Parathyroid adenoma (tissue), 2 donors: ENCODE results near the gene TTC4.

ENCODE experiments used
- H2AFZ ChIP-seq: fragments of 300-600 bp; sonication (generic); one replicate; pipeline ENCODE4 v1.7.0; 2017; ENCODE audit warnings: antibody characterized with exemption, mild to moderate bottlenecking
- H3K27ac ChIP-seq: fragments of 300-600 bp; sonication (generic); one replicate; pipeline ENCODE4 v1.7.0; 2017
- H3K27me3 ChIP-seq: fragments of 300-600 bp; sonication (generic); one replicate; pipeline ENCODE4 v1.7.0; 2017; ENCODE audit warnings: low read length; ENCODE audit not compliant: control insufficient read depth, insufficient read depth
- H3K36me3 ChIP-seq: fragments of 300-600 bp; sonication (generic); one replicate; pipeline ENCODE4 v1.7.0; 2017; ENCODE audit warnings: low read length; ENCODE audit not compliant: control insufficient read depth, insufficient read depth
- H3K4me1 ChIP-seq: fragments of 300-600 bp; sonication (generic); one replicate; pipeline ENCODE4 v1.7.0; 2017; ENCODE audit warnings: control low read depth
- H3K4me2 ChIP-seq: fragments of 300-600 bp; sonication (generic); one replicate; pipeline ENCODE4 v1.7.0; 2017; ENCODE audit warnings: low read length
- H3K4me3 ChIP-seq: fragments of 300-600 bp; sonication (generic); one replicate; pipeline ENCODE4 v1.7.0; 2017; ENCODE audit warnings: low read depth, low read length
- H3K79me2 ChIP-seq: fragments of 300-600 bp; sonication (generic); one replicate; pipeline ENCODE4 v1.7.0; 2017; ENCODE audit warnings: control low read depth
- H3K9ac ChIP-seq: fragments of 300-600 bp; sonication (generic); one replicate; pipeline ENCODE4 v1.7.0; 2017; ENCODE audit warnings: mild to moderate bottlenecking
- H3K9me3 ChIP-seq: fragments of 300-600 bp; sonication (generic); one replicate; pipeline ENCODE4 v1.7.0; 2017; ENCODE audit warnings: low read length; ENCODE audit not compliant: control insufficient read depth
- TF ChIP-seq, protein P1 (sequence below): fragments of 300-600 bp; sonication (generic); IDR thresholded peaks from one replicate; pipeline ENCODE4 v1.7.0; 2017; ENCODE audit warnings: antibody characterized with exemption, mild to moderate bottlenecking
- donor health status: primary hyperparathyroidism.

The TTC4 gene

DNA sequence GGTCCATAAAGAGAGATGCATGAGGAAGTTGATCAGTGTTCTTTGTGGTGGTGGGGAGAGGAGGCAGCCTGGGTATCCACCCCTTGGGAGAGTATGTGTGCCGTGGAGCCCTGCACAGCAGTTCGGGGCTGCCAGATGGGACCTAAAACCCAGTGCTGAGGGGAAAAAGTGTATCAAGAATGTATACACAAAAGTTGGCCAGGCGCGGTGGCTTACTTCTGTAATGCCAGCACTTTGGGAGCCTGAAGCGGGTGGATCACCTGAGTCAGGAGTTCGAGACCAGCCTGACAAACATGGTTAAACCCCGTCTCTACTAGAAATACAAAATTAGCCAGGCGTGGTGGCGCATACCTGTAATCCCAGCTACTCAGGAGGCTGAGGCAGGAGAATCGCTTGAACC, 4.1 kb upstream of the TTC4 start:
- H3K36me3 ChIP-seq, result no peaks in the 10 kb centered on the region
- no peak overlapping the region for H3K9ac ChIP-seq

DNA sequence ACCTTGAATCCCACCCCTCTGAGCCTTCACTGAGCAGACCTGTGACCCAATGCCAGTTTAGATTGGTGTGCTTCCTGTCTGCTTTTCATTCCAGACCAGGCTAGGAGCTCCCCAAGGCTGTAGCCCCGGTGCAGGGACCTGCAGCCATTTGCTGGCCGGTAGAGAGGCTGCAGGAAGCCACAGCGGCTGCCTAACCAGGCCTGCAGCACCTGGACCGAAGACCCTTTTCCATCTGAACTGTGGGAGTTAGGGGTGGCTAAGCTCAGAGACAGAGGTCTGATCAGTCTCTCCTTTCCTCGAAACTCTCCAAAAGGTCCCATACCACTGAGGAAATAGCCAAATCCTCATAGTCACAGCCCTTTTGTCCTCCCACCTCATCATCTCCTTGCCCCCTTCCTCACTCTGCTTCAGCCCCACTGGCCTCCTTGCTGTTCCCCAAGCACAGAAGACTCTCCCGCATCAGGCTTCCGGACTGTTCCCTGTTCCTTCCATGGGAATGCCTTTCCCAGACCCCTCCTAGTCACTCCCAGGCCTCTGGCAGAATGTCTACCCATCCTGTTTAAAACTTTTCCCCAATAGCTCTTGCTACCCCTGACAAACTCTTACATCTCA, 674 bp upstream of the TTC4 start:
- no peak overlapping the region for H3K9ac ChIP-seq
- H3K4me3 ChIP-seq, result peak overlapping the region; percentile 91
- no peaks in the 10 kb centered on the region for H3K4me1 ChIP-seq
- H3K79me2 ChIP-seq, result no peaks in the 10 kb centered on the region
- H3K27me3 ChIP-seq, result no peaks in the 10 kb centered on the region
- no peaks in the 10 kb centered on the region for H3K36me3 ChIP-seq
- TF ChIP-seq, protein P1, sequence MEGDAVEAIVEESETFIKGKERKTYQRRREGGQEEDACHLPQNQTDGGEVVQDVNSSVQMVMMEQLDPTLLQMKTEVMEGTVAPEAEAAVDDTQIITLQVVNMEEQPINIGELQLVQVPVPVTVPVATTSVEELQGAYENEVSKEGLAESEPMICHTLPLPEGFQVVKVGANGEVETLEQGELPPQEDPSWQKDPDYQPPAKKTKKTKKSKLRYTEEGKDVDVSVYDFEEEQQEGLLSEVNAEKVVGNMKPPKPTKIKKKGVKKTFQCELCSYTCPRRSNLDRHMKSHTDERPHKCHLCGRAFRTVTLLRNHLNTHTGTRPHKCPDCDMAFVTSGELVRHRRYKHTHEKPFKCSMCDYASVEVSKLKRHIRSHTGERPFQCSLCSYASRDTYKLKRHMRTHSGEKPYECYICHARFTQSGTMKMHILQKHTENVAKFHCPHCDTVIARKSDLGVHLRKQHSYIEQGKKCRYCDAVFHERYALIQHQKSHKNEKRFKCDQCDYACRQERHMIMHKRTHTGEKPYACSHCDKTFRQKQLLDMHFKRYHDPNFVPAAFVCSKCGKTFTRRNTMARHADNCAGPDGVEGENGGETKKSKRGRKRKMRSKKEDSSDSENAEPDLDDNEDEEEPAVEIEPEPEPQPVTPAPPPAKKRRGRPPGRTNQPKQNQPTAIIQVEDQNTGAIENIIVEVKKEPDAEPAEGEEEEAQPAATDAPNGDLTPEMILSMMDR, result no peak
- H3K27ac ChIP-seq, result peak overlapping the region; percentile 36
- peak overlapping the region; percentile 84 for H2AFZ ChIP-seq
- H3K4me2 ChIP-seq, result peak overlapping the region; percentile 73
- H3K9me3 ChIP-seq, result no peaks in the 10 kb centered on the region

More for the DNA sequence above, 4.1 kb upstream of the TTC4 start:
- no peaks in the 10 kb centered on the region for H3K79me2 ChIP-seq
- H3K27ac ChIP-seq, result no peak overlapping the region
- H3K27me3 ChIP-seq, result no peaks in the 10 kb centered on the region
- no peaks in the 10 kb centered on the region for H3K9me3 ChIP-seq
- no peak overlapping the region for H3K4me2 ChIP-seq
- TF ChIP-seq, protein P1, result no peak
- no peak overlapping the region for H2AFZ ChIP-seq
- no peaks in the 10 kb centered on the region for H3K4me1 ChIP-seq
- no peak overlapping the region for H3K4me3 ChIP-seq

DNA sequence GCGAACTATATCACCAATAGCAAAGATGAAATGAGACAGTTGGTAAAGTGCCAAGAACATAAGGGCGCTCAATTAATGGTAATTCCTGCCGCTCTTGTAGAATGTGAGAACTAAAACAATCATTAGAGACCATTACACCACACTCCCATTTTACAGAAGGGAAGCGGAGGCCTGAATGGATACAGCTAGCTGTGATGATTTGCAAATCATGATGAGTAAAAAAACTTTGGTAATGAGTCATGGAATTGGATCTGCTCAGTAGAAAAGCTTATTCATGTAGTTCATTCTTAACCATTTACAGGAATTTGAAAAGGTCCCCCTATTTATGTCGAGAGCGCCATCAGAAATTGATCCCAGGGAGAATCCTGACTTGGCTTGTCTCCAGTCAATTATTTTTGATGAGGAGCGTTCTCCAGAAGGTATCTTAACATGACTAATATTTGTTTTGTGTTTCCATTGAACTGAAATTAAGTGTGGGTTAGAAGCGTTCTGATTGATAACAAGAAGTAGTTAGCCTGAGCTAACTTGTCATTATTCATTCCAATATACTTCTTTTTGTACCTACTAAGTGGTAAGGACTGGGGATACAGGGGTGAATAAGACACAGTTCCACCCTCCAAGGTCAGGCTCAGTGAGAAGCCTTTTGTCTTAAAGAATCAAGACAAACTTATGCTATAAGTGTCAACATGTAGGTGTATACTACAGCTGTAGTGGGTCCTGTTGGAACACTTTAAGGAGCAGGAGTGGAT, 812 bp downstream of the TTC4 start:
- H3K79me2 ChIP-seq, result no peaks in the 10 kb centered on the region
- peak overlapping the region; percentile 91 for H3K4me3 ChIP-seq
- H3K9me3 ChIP-seq, result no peaks in the 10 kb centered on the region
- peak overlapping the region; percentile 84 for H2AFZ ChIP-seq
- no peaks in the 10 kb centered on the region for H3K27me3 ChIP-seq
- peak overlapping the region; percentile 73 for H3K4me2 ChIP-seq
- no peaks in the 10 kb centered on the region for H3K36me3 ChIP-seq
- H3K27ac ChIP-seq, result peak overlapping the region; percentile 36
- H3K9ac ChIP-seq, result no peak overlapping the region
- TF ChIP-seq, protein P1, result no peak
- H3K4me1 ChIP-seq, result no peaks in the 10 kb centered on the region

DNA sequence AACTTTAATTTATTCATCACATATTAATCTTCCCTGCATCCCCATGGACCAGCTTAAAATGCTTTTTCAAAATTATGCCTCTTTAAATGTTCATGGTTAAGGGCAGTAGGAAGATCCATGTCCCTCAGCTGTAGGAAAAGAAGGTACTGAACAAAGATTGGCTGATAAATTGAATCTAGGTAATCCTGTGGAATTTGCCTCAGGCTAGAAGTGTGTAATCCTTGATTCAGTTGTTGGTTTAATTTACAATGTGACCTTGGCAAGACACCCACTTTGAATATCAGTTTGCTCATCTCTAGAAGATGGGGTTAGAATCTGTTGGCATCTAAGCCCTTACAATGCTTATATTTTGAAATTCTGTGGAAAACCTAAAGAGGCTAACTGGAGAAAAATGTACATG, 6.1 kb downstream of the TTC4 start:
- Histone ChIP-seq H3K27ac (no peak overlapping the region), H3K9ac (no peak overlapping the region), H3K4me1 (no peaks in the 10 kb centered on the region), H3K36me3 (no peaks in the 10 kb centered on the region), H3K27me3 (no peaks in the 10 kb centered on the region), H3K4me3 (no peak overlapping the region), H2AFZ (no peak overlapping the region), H3K9me3 (no peaks in the 10 kb centered on the region), H3K79me2 (no peaks in the 10 kb centered on the region), H3K4me2 (no peak overlapping the region)
- TF ChIP-seq, protein P1, result no peak
